ENCODE measurements around the gene INHA.

INHA gene

GRCh38 chr2:219538504-219538951 is 33.6 kb upstream of the INHA start:
- intact Hi-C loops (cut with DNase I; ENCODE audit: low total_unique reads) = loop anchor here (5.0 to 10.0 kb wide), 2 partner anchors 36 to 244 kb away; no protein-coding TSS in a partner anchor
- no peak for DNase-seq
- H3K4me1 ChIP-seq = peaks cover 0 to 19% (median 16%) of the 10 kb centered on the region in 4 donors
- TF ChIP-seq CTCF (IDR thresholded peaks at IDR 0.05) = no peak
- peaks cover 19 to 31% (median 21%) of the 10 kb centered on the region in 3 donors for H3K36me3 ChIP-seq
- no peaks in the 10 kb centered on the region for H3K9me3 ChIP-seq
- no peaks in the 10 kb centered on the region for H3K27me3 ChIP-seq
- no peak overlapping the region for H3K27ac ChIP-seq
- no peak overlapping the region for H3K4me3 ChIP-seq

- DNase-seq = no peak
- H3K9me3 ChIP-seq = no peaks in the 10 kb centered on the region
- no peak overlapping the region for H3K27ac ChIP-seq
- intact Hi-C loops (cut with DNase I; ENCODE audit: low total_unique reads) = loop anchor here (5.0 to 10.0 kb wide), 2 partner anchors 37 to 244 kb away; no protein-coding TSS in a partner anchor
- H3K36me3 ChIP-seq = peaks cover 19 to 31% (median 21%) of the 10 kb centered on the region in 3 donors
- H3K27me3 ChIP-seq = no peaks in the 10 kb centered on the region
- peaks cover 5 to 24% (median 19%) of the 10 kb centered on the region in 4 donors for H3K4me1 ChIP-seq
- TF ChIP-seq CTCF (IDR thresholded peaks at IDR 0.05) = no peak
- H3K4me3 ChIP-seq = no peak overlapping the region
Observed at GRCh38 chr2:219538956-219539788, 32.9 kb upstream of the INHA start.

- H3K36me3 ChIP-seq = peaks cover 19 to 31% (median 21%) of the 10 kb centered on the region in 3 donors
- H3K9me3 ChIP-seq = no peaks in the 10 kb centered on the region
- TF ChIP-seq CTCF (IDR thresholded peaks at IDR 0.05) = no peak
- H3K4me1 ChIP-seq = peaks cover 9 to 29% (median 24%) of the 10 kb centered on the region in 4 donors
- intact Hi-C loops (cut with DNase I; ENCODE audit: low total_unique reads) = loop anchor here (5.0 to 10.0 kb wide), 3 partner anchors 38 to 245 kb away; no protein-coding TSS in a partner anchor
- no peaks in the 10 kb centered on the region for H3K27me3 ChIP-seq
- H3K4me3 ChIP-seq = no peak overlapping the region
- H3K27ac ChIP-seq = no peak overlapping the region
- no peak for DNase-seq
Observed at GRCh38 chr2:219539926-219540678, 32.0 kb upstream of the INHA start.

- TF ChIP-seq CTCF (IDR thresholded peaks at IDR 0.05) = no peak
- H3K4me3 ChIP-seq = no peak overlapping the region
- peaks cover 19 to 31% (median 21%) of the 10 kb centered on the region in 3 donors for H3K36me3 ChIP-seq
- H3K4me1 ChIP-seq = peaks cover 9 to 29% (median 24%) of the 10 kb centered on the region in 4 donors
- intact Hi-C loops (cut with DNase I; ENCODE audit: low total_unique reads) = loop anchor here (5.0 kb wide), 1 partner anchor 101 kb away; no protein-coding TSS in a partner anchor
- H3K9me3 ChIP-seq = no peaks in the 10 kb centered on the region
- H3K27me3 ChIP-seq = no peaks in the 10 kb centered on the region
- no peak for DNase-seq
- no peak overlapping the region for H3K27ac ChIP-seq
Observed at GRCh38 chr2:219540784-219541504, 31.2 kb upstream of the INHA start.

GRCh38 chr2:219541611-219542180 is 30.4 kb upstream of the INHA start:
- Histone ChIP-seq H3K36me3 (peaks cover 19 to 31% (median 21%) of the 10 kb centered on the region in 3 donors), H3K27ac (peak overlapping the region in 1 of 2 donors; percentile 86), H3K4me3 (peak overlapping the region; percentile 14 to 98), H3K9me3 (no peaks in the 10 kb centered on the region), H3K4me1 (peaks cover 9 to 29% (median 24%) of the 10 kb centered on the region in 4 donors), H3K27me3 (no peaks in the 10 kb centered on the region)
- DNase-seq = peak; percentile 71 to 86
- intact Hi-C loops (cut with DNase I; ENCODE audit: low total_unique reads) = loop anchor here (5.0 kb wide), 1 partner anchor 101 kb away; no protein-coding TSS in a partner anchor
- TF ChIP-seq CTCF (IDR thresholded peaks at IDR 0.05) = peak; percentile 87 to 88
